Keratinocyte (primary cell): ENCODE measurements around the gene ANXA11. TPM values are rescaled to one million over a fixed set of nuclear protein-coding genes. Genes with fewer than 3 reads are reported as not detected.

Experiments used
- DNase-seq: peaks from one replicate; pipeline ENCODE4 v3.0.0-alpha.2; 2011; ENCODE audit warnings: low read depth, missing footprints, low spot score
- FAIRE-seq: peaks from 2 replicates; lab custom pipeline; 2011; peaks lifted over from hg19 to GRCh38; lab: Jason Lieb, UNC
- H2AFZ ChIP-seq: 2 replicates; pipeline ENCODE4 v1.6.0; 2012; ENCODE audit warnings: low read length, control low read depth, inconsistent platforms; ENCODE audit not compliant: control insufficient read depth
- H3K27ac ChIP-seq: 2 replicates; pipeline ENCODE4 v1.5.1; 2011; ENCODE audit warnings: low read length; ENCODE audit not compliant: control insufficient read depth, insufficient read depth
- H3K27me3 ChIP-seq: 3 replicates; pipeline ENCODE4 v1.6.0; 2011; ENCODE audit warnings: low read length; ENCODE audit not compliant: control insufficient read depth, insufficient read depth; ENCODE audit errors: extremely low read depth
- H3K36me3 ChIP-seq, 2 experiments: 2 replicates in 1 of 2; 3 replicates in 1 of 2; pipeline ENCODE4 v1.5.1; 2011; ENCODE audit warnings: low read length in 2 of 2, mild to moderate bottlenecking in 1 of 2; ENCODE audit not compliant: control insufficient read depth in 2 of 2, insufficient read depth in 2 of 2; ENCODE audit errors: extremely low read depth in 1 of 2
- H3K4me1 ChIP-seq: 3 replicates; pipeline ENCODE4 v1.5.1; 2011; ENCODE audit warnings: low read length; ENCODE audit not compliant: control insufficient read depth, insufficient read depth; ENCODE audit errors: extremely low read depth
- H3K4me2 ChIP-seq: 3 replicates; pipeline ENCODE4 v1.6.0; 2011; ENCODE audit warnings: low read depth, low read length; ENCODE audit not compliant: control insufficient read depth, insufficient read depth; ENCODE audit errors: extremely low read depth
- H3K4me3 ChIP-seq, 3 experiments: fragments of 200-600 bp in 1 of 3; sonication (generic) in 1 of 3; 2 replicates in 2 of 3; 3 replicates in 1 of 3; pipeline ENCODE4 v1.5.1; 2011 to 2016; ENCODE audit warnings: low read length in 3 of 3, mild to moderate bottlenecking in 3 of 3, control low read depth in 2 of 3, inconsistent platforms in 1 of 3, low read depth in 1 of 3, mixed read lengths in 1 of 3, mixed run types in 1 of 3, moderate library complexity in 1 of 3; ENCODE audit not compliant: control insufficient read depth in 2 of 3, insufficient read depth in 2 of 3; ENCODE audit errors: extremely low read depth in 1 of 3
- H3K79me2 ChIP-seq: 2 replicates; pipeline ENCODE4 v1.6.0; 2012; ENCODE audit warnings: low read length; ENCODE audit not compliant: control insufficient read depth, insufficient read depth
- H3K9ac ChIP-seq: 3 replicates; pipeline ENCODE4 v1.6.0; 2011; ENCODE audit warnings: low read length; ENCODE audit not compliant: control insufficient read depth, insufficient read depth; ENCODE audit errors: extremely low read depth
- H3K9me1 ChIP-seq: 3 replicates; pipeline ENCODE4 v1.6.0; 2011; ENCODE audit warnings: low read length; ENCODE audit not compliant: control insufficient read depth, insufficient read depth; ENCODE audit errors: extremely low read depth
- H3K9me3 ChIP-seq: 2 replicates; pipeline ENCODE4 v1.5.1; 2012; ENCODE audit warnings: low read depth, low read length; ENCODE audit not compliant: control insufficient read depth
- H4K20me1 ChIP-seq: 3 replicates; pipeline ENCODE4 v1.6.0; 2011; ENCODE audit warnings: low read length; ENCODE audit not compliant: control insufficient read depth, insufficient read depth; ENCODE audit errors: extremely low read depth
- CTCF ChIP-seq, 3 experiments: IDR thresholded peaks in 1 of 3; conservative IDR thresholded peaks in 1 of 3; optimal IDR thresholded peaks in 1 of 3; 2 replicates in 2 of 3; 3 replicates in 1 of 3; pipeline versions ENCODE3 to v1.5.1; 2011; ENCODE audit warnings: low read length in 3 of 3, mild to moderate bottlenecking in 3 of 3, moderate library complexity in 2 of 3, control low read depth in 1 of 3, inconsistent platforms in 1 of 3; ENCODE audit not compliant: insufficient read depth in 2 of 3; ENCODE audit errors: extremely low read depth in 1 of 3
- EZH2 ChIP-seq: IDR thresholded peaks from one replicate; pipeline ENCODE4 v1.6.1; 2012; ENCODE audit warnings: inconsistent platforms, mild to moderate bottlenecking, low read length, moderate library complexity
- dilution Hi-C: fragments of 300-500 bp; cut with MboI; formaldehyde crosslinking; loops from one replicate; pipeline ENCODE4 v1.7.0; 2020; ENCODE audit warnings: low sequenced_read_pairs; ENCODE audit not compliant: extremely low pct_ligation_motif_present
- polyA plus RNA-seq, 5 experiments: library from polyadenylated mRNA; depleted of rRNA in 3 of 5; stranded (reverse) in 3 of 5; stranded (forward) in 1 of 5; unstranded in 1 of 5; fragments of >200 nt; gene quantifications; 1 replicate in 1 of 5; 2 replicates in 3 of 5; 3 replicates in 1 of 5; pipeline versions ENCODE4 v1.2.1 to v1.2.3, GENCODE V29; 2011 to 2012; ENCODE audit warnings: missing spikeins in 2 of 5, low read depth in 1 of 5, low replicate concordance in 1 of 5

ANXA11 gene
- polyA plus RNA-seq, 1 donor (not counting 4 experiments of a cell fraction or from before 2014, with no cell fraction given), result 97.9 TPM

- Histone ChIP-seq H4K20me1 (no peaks in the 10 kb centered on the region), H3K9ac (no peak overlapping the region), H3K4me3 (no peak overlapping the region), H3K27ac (no peak overlapping the region), H3K9me1 (no peaks in the 10 kb centered on the region), H3K4me1 (no peaks in the 10 kb centered on the region), H3K4me2 (no peak overlapping the region), H3K79me2 (no peaks in the 10 kb centered on the region), H3K36me3 (no peaks in the 10 kb centered on the region), H3K27me3 (no peaks in the 10 kb centered on the region), H3K9me3 (no peaks in the 10 kb centered on the region), H2AFZ (no peak overlapping the region)
- dilution Hi-C loops, result no loop called here
- no peak for DNase-seq
- TF ChIP-seq CTCF (optimal IDR thresholded peaks at IDR 0.05 in 1 of 3, IDR thresholded peaks at IDR 0.05 in 1 of 3, conservative IDR thresholded peaks at IDR 0.05 in 1 of 3; ENCODE audit: extremely low read depth in 1 of 3, insufficient read depth in 2 of 3, low read length in 3 of 3), result no peak
- no peak for TF ChIP-seq EZH2
- FAIRE-seq, result no peak
Observed at GRCh38 chr10:80122746-80123145, 82.6 kb downstream of the ANXA11 start.

- H2AFZ ChIP-seq, result no peak overlapping the region
- TF ChIP-seq EZH2 (no peak), CTCF (optimal IDR thresholded peaks at IDR 0.05 in 1 of 3, IDR thresholded peaks at IDR 0.05 in 1 of 3, conservative IDR thresholded peaks at IDR 0.05 in 1 of 3; ENCODE audit: extremely low read depth in 1 of 3, insufficient read depth in 2 of 3, low read length in 3 of 3) (no peak)
- DNase-seq (no peak), FAIRE-seq (no peak)
- no peaks in the 10 kb centered on the region for H3K79me2 ChIP-seq
- no peaks in the 10 kb centered on the region for H3K9me3 ChIP-seq
- no peaks in the 10 kb centered on the region for H4K20me1 ChIP-seq
- dilution Hi-C loops, result no loop called here
- H3K27ac ChIP-seq, result no peak overlapping the region
- H3K4me1 ChIP-seq, result no peaks in the 10 kb centered on the region
- H3K36me3 ChIP-seq, result no peaks in the 10 kb centered on the region
- no peaks in the 10 kb centered on the region for H3K9me1 ChIP-seq
- H3K9ac ChIP-seq, result no peak overlapping the region
- no peak overlapping the region for H3K4me2 ChIP-seq
- H3K27me3 ChIP-seq, result no peaks in the 10 kb centered on the region
- no peak overlapping the region for H3K4me3 ChIP-seq
Observed at GRCh38 chr10:80122110-80122710, 83.1 kb downstream of the ANXA11 start.
